ENCODE data around the gene VEGFA.

DNA sequence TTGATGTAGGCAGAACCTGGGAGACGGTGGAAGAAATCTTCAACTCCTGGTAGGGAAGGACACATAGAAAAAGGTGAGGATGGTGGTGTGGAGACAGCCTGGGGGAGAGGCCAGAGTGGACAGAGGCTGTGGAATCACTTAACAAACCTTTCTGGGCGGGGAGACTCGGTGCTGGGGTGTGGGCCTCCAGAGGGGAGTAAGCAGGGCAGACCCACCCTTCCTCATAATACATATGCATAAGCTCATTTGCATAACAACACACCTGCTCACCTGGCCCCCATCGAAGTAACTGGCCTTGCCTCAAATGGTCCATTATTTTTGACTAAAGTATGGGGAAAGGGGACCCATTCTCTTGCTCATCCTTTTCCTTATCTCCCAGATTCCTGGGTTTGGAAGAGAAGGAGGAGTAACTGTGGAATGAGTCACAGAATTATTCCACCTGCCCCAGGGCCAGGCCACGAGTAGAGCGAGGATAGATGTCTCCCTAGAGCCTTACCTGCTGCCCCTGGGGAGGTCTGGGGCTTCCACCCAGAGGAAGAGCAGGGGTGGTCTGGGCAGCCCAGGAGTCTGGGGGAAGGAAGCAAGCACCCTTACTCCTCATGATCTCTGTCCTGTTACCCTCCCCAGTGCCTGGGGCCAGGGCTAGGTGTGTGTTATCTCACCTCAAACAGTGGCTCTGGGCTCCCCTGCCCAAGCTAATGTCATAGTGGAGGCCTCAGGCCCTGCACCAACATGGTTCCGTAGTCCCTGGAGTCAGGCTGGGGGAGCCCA lies 10.7 kb upstream of the VEGFA start:
- TF ChIP-seq, protein P1, sequence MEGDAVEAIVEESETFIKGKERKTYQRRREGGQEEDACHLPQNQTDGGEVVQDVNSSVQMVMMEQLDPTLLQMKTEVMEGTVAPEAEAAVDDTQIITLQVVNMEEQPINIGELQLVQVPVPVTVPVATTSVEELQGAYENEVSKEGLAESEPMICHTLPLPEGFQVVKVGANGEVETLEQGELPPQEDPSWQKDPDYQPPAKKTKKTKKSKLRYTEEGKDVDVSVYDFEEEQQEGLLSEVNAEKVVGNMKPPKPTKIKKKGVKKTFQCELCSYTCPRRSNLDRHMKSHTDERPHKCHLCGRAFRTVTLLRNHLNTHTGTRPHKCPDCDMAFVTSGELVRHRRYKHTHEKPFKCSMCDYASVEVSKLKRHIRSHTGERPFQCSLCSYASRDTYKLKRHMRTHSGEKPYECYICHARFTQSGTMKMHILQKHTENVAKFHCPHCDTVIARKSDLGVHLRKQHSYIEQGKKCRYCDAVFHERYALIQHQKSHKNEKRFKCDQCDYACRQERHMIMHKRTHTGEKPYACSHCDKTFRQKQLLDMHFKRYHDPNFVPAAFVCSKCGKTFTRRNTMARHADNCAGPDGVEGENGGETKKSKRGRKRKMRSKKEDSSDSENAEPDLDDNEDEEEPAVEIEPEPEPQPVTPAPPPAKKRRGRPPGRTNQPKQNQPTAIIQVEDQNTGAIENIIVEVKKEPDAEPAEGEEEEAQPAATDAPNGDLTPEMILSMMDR (conservative IDR thresholded peaks at IDR 0.05; ENCODE audit: low read depth, low read length) = no peak
- TF ChIP-seq EZH2 (IDR thresholded peaks at IDR 0.05; ENCODE audit: borderline replicate concordance, low read depth, low read length, poor library complexity, severe bottlenecking) = no peak

Measured in A673 (cell line).